HCT116 (cell line): ENCODE results near the gene NR6A1.

Experiments
- ATF3 ChIP-seq: IDR thresholded peaks from 2 replicates; pipeline ENCODE4 v1.6.1; 2012
- CTCF ChIP-seq, 3 experiments: fragments of 200-600 bp in 1 of 3; sonication (generic) in 1 of 3; IDR thresholded peaks in 2 of 3; conservative IDR thresholded peaks in 1 of 3; 2 replicates each; pipeline ENCODE4 v1.5.1; 2012 to 2017; ENCODE audit warnings: low read depth in 2 of 3, low read length in 2 of 3, antibody characterized with exemption in 1 of 3, borderline replicate concordance in 1 of 3, control low read depth in 1 of 3, mild to moderate bottlenecking in 1 of 3, mixed read lengths in 1 of 3, mixed run types in 1 of 3, moderate library complexity in 1 of 3; ENCODE audit not compliant: insufficient read depth in 1 of 3
- JUND ChIP-seq: IDR thresholded peaks from 2 replicates; pipeline ENCODE4 v1.6.1; 2012
- POLR2A ChIP-seq: IDR thresholded peaks from 2 replicates; pipeline ENCODE4 v1.7.0; 2011; ENCODE audit warnings: borderline replicate concordance; ENCODE audit not compliant: insufficient read depth, insufficient read length; ENCODE audit errors: extremely low read depth
- SIN3A ChIP-seq: IDR thresholded peaks from 2 replicates; pipeline ENCODE4 v1.6.1; 2012; ENCODE audit warnings: low read depth
- SP1 ChIP-seq: IDR thresholded peaks from 2 replicates; pipeline ENCODE4 v1.6.1; 2012; ENCODE audit warnings: low read depth
- TCF7L2 ChIP-seq: IDR thresholded peaks from 2 replicates; pipeline ENCODE4 v1.7.0; 2011; ENCODE audit warnings: borderline replicate concordance, inconsistent platforms; ENCODE audit not compliant: insufficient read depth, insufficient read length; ENCODE audit errors: extremely low read depth

- TF ChIP-seq POLR2A (no peak), JUND (no peak), SP1 (no peak), CTCF (IDR thresholded peaks at IDR 0.05 in 2 of 3, conservative IDR thresholded peaks at IDR 0.05 in 1 of 3; ENCODE audit: borderline replicate concordance in 1 of 3, insufficient read depth in 1 of 3, low read depth in 2 of 3, low read length in 2 of 3) (no peak), TCF7L2 (no peak), ATF3 (no peak), SIN3A (no peak)
Observed at GRCh38 chr9:124594673-124595072, 176.4 kb downstream of the NR6A1 start.
